ENCODE data around the gene GREM1. TPM values are rescaled to one million over a fixed set of nuclear protein-coding genes. Genes with fewer than 3 reads are reported as not detected.

GREM1 gene
- total RNA-seq, 1 experiment from 2014 or later: 0.66 TPM

GRCh38 chr15:32676169-32676568 lies 41.6 kb upstream of the GREM1 start:
- H3K27ac ChIP-seq (ENCODE audit: low read depth, low read length): no peak overlapping the region
- CTCF ChIA-PET: no interaction called here
- no peaks in the 10 kb centered on the region for H3K4me1 ChIP-seq (ENCODE audit: control insufficient read depth in 1 of 2, insufficient read depth in 2 of 2, low read length in 2 of 2)
- RAD21 ChIA-PET (ENCODE audit: low non-redundant PET in 1 of 2, low total read pairs in 2 of 2, uncharacterized antibody in 2 of 2, unreplicated experiment in 2 of 2): no interaction called here
- no peak overlapping the region for H3K9ac ChIP-seq (ENCODE audit: low read length)
- no peaks in the 10 kb centered on the region for H4K20me1 ChIP-seq (ENCODE audit: insufficient read depth)
- intact Hi-C loops (cut with micrococcal nuclease): no loop called here
- TF ChIP-seq SP1 (IDR thresholded peaks at IDR 0.05; ENCODE audit: low read depth): no peak
- TF ChIP-seq CTCF (IDR thresholded peaks at IDR 0.05 in 2 of 3, conservative IDR thresholded peaks at IDR 0.05 in 1 of 3; ENCODE audit: borderline replicate concordance in 1 of 3, insufficient read depth in 1 of 3, low read depth in 2 of 3, low read length in 2 of 3): no peak
- TF ChIP-seq SIN3A (IDR thresholded peaks at IDR 0.05; ENCODE audit: low read depth): no peak
- TF ChIP-seq ZNF274 (IDR thresholded peaks at IDR 0.05; ENCODE audit: low read depth, low read length): no peak
- no peak for TF ChIP-seq POLR2AphosphoS5 (IDR thresholded peaks at IDR 0.05; ENCODE audit: low read depth, low read length)
- TF ChIP-seq, protein P1, sequence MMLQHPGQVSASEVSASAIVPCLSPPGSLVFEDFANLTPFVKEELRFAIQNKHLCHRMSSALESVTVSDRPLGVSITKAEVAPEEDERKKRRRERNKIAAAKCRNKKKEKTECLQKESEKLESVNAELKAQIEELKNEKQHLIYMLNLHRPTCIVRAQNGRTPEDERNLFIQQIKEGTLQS (IDR thresholded peaks at IDR 0.05): no peak
- TF ChIP-seq, protein P2, sequence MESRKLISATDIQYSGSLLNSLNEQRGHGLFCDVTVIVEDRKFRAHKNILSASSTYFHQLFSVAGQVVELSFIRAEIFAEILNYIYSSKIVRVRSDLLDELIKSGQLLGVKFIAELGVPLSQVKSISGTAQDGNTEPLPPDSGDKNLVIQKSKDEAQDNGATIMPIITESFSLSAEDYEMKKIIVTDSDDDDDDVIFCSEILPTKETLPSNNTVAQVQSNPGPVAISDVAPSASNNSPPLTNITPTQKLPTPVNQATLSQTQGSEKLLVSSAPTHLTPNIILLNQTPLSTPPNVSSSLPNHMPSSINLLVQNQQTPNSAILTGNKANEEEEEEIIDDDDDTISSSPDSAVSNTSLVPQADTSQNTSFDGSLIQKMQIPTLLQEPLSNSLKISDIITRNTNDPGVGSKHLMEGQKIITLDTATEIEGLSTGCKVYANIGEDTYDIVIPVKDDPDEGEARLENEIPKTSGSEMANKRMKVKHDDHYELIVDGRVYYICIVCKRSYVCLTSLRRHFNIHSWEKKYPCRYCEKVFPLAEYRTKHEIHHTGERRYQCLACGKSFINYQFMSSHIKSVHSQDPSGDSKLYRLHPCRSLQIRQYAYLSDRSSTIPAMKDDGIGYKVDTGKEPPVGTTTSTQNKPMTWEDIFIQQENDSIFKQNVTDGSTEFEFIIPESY (IDR thresholded peaks at IDR 0.05; ENCODE audit: extremely low read depth, insufficient replicate concordance, low read length): no peak
- no peak for TF ChIP-seq TCF7L2 (IDR thresholded peaks at IDR 0.05; ENCODE audit: borderline replicate concordance, extremely low read depth, insufficient read depth, insufficient read length)
- no peak overlapping the region for H2AFZ ChIP-seq (ENCODE audit: low read depth, low read length, poor library complexity, severe bottlenecking)
- DNase-seq (ENCODE audit: low read depth, low spot score) (no peak), ATAC-seq (no peak)
- no peaks in the 10 kb centered on the region for H3K36me3 ChIP-seq (ENCODE audit: control insufficient read depth in 1 of 2, insufficient read depth in 2 of 2, low read length in 2 of 2)
- no peaks in the 10 kb centered on the region for H3K9me2 ChIP-seq (ENCODE audit: insufficient read depth)
- BruUV-seq (replicated peaks): no TSS peak
- H3K27me3 ChIP-seq (ENCODE audit: insufficient read depth, low read length): no peaks in the 10 kb centered on the region
- H3K79me2 ChIP-seq (ENCODE audit: insufficient read depth, low read length): no peaks in the 10 kb centered on the region
- H3K4me2 ChIP-seq (ENCODE audit: low read length): no peak overlapping the region
- POLR2A ChIA-PET: no interaction called here
- H3K9me3 ChIP-seq (ENCODE audit: control insufficient read depth in 1 of 2, insufficient read depth in 1 of 2, low read depth in 1 of 2, low read length in 2 of 2): no peaks in the 10 kb centered on the region
- no peak overlapping the region for H3K4me3 ChIP-seq (replicated peaks in 1 of 2; ENCODE audit: low read depth in 1 of 2, low read length in 2 of 2)

All from HCT116 (cell line).